Stimulated activated CD8-positive, alpha-beta memory T cell treated with anti-CD3 and anti-CD28 coated beads, Interleukin-15, amount 100 ng/mL, for 24 hours (primary cell): Measurements from ENCODE around the gene CCDC137.

Source experiments
- DNase-seq: peaks from one replicate; pipeline ENCODE4 v3.0.0-alpha.2; 2020; ENCODE audit warnings: low read depth

The CCDC137 gene

DNA sequence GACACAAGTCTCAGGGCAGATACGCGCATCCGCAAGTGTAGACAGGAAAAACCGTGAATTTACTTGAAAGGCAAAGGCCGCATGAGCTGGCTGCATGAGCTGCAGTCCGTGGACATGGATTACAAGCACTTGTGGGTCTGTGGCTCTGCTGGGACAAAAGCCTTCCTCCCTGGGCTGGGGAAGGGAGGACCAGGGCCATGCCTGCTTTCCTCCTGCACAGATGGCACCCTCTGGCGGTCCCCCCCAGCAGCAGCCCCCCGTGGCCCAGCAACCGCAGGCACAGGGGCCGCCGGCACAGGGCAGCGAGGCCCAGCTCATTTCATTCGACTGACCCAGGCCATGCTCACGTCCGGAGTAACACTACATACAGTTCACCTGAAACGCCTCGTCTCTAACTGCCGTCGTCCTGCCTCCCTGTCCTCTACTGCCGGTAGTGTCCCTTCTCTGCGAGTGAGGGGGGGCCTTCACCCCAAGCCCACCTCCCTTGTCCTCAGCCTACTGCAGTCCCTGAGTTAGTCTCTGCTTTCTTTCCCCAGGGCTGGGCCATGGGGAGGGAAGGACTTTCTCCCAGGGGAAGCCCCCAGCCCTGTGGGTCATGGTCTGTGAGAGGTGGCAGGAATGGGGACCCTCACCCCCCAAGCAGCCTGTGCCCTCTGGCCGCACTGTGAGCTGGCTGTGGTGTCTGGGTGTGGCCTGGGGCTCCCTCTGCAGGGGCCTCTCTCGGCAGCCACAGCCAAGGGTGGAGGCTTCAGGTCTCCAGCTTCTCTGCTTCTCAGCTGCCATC is 34.9 kb downstream of the CCDC137 start:
- DNase-seq, result no peak

DNA sequence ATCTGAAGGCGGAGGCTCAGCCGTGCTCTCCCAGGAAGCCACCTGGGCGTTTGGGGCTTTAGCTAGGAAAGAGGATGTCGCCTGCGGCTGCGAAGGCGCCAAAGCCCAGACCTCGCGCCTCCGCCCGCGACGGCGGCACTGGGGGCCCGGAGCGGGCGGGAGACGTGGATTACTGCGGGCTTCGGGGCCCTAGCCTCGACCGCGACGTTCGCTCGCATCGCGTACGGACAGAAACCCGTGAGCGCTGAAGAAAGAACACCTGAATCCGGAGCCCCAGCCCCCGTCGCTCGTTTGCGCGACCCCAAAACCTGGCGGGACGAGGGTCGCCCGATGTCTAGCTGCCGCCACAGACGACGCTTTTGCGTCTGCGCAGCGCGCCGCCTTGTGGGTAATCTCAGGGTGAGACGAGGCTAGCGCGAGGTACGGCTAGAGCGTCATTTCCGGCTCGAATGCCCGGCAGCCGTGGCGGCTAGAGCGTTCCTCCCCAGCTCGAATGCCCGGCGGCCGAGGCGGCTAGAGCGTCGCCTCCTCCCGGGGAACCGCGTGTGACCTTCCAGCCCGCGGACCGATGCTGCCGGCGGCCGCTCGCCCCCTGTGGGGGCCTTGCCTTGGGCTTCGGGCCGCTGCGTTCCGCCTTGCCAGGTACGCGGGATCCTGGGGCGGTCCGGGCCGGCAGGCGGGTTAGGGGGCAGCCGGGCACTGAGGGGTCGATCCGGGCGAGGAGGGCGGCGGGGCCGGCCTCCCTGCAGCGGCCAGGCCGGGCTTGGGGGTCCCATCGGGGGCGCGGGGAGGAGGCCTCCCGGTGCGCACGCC is 36.6 kb downstream of the CCDC137 start, which contains the start of gene MRPL12:
Gene MRPL12 (plus strand): TSS at position 434 of the 813 bp plus-strand sequence. CDS start 135 bp downstream, at position 569.
- DNase-seq, result peak; percentile 83

DNA sequence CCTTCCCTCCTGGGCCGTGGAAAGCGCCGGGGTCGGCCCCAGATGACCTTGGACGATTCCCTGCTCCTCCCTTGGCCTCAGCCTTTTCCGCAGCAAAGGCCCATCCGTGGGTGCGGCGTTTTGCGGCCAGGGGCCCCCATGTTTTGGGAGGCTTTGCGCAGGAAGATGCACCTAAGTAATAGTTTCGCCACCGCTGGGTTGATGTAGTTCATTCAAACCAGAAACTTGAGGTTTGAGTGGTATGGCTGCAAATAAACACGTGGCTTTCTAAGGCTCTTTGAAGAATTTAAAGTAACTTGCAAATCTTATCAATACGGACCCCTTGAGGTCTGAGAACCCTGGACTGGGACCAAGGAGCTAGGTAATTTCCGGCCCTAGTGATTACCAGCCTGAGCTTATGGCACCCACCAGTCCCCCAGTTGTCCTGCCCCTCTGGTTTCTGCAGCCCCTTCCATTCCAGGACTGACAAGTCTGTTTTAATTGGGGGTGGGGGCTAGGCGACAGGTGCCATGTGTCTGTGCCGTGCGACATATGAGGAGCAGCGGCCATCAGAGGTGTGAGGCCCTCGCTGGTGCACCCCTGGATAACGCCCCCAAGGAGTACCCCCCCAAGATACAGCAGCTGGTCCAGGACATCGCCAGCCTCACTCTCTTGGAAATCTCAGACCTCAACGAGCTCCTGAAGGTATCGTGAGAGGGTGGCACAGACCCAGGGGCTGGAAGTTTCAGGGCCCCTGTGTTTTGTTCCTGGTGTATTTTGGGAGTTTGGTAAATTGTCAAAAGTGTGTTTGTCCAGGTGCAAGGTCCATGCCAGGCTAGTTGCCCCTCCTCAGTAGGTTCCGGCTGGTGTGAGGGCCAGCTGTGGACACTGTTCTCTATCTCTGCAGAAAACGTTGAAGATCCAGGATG is 37.5 kb downstream of the CCDC137 start:
- DNase-seq, result no peak

DNA sequence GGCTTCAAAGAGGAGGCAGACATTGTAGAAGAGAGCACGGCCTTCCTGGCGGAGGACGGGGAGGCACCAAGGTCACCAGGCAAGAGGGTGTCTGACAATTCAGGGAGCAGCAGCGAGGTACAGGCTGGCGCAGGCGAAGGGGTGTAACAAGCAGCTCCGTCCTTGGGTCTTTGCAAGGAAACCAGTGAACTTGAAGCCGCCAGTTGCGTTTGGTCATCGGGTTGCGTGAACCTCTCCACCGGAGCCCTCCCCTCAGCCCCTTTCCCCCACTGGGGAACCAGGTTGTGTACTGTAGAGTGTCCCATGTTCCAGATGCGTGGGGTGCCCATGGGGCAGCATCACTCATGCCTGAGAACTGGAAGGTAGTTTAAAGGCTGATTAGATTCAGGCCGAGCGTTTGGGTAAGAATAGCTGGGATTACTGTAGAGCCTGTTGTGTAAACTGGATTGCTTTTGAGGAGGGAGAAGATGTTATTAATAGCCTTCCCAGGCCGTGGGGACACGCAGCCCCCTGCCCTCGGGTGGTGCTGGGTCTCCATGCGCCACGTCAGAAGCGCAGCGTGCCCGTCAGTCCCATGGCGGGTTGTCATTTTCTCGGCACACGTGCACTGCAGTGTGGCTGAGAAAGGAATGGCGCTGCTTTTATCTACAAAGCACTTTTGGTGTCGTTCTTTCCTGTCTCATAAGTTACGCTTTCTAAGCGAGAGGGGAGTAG is 39.1 kb downstream of the CCDC137 start:
- no peak for DNase-seq

DNA sequence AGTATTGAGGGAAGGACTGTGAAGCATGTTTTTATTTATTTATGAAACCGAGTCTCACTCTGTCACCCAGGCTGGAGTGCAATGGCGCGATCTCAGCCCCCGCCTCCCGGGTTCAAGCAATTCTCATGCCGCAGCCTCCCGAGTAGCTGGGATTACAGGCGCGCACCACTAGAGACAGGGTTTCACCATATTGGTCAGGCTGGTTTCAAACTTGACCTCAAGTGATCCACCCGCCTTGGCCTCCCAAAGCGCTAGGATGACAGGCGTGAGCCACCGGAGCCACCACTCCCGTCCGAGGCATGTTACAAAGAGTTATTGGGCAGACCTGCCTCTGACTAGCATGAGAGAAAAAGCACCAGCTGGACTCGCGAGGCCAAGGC is 39.7 kb downstream of the CCDC137 start:
- no peak for DNase-seq

DNA sequence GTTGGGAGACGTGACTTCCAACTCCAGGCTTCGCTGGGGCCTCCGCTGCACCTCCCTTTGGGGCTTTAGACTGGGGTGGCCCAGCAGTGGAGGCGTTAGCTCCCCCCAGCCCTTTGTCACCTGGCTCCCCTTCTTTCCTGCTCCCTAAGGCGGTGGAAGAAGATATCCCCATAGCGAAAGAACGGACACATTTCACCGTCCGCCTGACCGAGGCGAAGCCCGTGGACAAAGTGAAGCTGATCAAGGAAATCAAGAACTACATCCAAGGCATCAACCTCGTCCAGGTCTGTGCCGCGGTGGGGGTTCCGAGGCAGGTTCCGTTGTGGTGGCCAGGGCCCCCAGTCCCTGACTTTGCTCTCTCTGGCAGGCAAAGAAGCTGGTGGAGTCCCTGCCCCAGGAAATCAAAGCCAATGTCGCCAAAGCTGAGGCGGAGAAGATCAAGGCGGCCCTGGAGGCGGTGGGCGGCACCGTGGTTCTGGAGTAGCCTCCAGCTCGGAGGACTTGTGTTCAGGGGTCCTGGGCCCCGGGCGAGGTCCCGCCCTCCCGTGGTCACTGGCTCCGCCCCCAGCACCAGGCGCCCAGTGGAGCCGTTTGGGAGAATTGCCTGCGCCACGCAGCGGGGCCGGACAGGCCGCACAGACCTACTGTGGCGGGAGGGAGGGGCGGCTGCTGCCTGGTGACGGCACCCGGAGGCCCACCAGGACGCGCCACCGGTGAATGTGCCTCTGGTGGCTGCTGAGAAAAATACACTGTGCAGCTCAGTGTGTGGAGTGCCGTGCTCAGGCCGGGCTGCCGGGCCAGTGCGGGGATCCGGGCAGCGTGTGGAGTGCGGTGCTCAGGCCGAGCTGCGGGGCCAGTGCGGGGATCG is 40.5 kb downstream of the CCDC137 start:
- no peak for DNase-seq

DNA sequence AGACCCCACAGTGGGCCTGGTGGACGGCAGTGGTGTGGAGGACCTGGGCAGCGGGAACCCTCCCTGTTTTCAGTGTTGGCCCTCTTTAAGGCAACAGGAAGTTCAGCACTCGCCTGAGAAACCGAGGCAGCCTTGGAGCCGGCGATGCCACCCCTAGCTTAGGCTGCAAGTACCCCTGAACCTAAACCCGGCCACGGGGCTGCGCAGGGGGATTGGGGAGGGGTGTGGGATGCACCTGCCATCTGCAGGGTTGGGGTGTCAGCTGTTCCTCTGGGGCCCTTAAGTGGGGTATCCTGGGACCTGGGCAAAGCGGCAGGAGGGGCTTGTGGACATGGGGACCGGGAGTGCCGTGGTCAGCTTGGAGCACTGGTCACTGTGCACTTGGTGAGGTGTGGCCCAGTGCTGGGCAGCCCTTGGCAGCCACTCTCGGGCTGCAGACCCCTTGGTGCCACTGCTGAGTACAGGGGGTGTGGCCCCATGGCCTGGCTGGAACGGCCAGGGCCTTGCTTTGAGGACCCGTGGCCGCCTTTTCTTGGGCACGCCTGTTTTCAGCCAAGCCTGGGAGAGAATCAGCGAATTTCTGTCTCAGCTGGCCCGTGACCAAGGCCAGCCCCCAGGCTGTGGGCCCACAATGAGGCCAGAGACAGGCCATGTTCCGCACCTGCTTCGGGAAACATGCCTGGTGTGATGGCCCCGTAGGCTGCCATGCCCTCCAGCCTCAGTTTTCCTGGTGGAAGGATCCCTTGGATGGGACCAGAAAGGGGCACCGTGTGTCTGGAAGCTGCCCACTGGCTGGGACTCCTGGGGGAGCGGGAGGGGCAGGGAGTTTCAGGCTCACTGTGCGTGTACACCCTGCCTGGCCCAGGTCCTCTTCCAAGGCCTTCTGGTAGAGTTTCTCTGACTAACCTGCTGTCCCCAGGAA is 41.4 kb downstream of the CCDC137 start:
- DNase-seq, result no peak

DNA sequence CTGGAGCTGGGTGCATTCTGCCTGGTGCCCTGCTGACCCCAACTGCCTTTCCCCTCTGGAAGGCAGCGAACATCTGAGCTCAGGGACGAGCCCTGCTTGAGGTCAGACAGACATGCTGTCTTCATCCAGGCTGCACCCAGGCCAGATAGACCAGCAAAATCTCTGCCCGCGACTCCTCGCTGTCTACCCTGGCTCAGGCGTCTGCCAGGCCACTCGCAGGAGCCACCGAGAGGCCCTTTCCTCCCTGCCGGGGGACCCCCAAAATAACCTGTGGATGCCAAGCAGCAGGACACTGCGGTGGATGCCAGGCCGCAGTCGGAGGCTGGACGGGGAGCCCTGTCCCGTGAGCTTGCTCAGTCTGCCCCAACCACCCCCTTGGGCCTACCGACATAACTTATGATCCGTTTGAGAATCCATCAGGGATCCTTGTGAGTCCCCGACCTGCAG is 42.2 kb downstream of the CCDC137 start:
- DNase-seq, result no peak

DNA sequence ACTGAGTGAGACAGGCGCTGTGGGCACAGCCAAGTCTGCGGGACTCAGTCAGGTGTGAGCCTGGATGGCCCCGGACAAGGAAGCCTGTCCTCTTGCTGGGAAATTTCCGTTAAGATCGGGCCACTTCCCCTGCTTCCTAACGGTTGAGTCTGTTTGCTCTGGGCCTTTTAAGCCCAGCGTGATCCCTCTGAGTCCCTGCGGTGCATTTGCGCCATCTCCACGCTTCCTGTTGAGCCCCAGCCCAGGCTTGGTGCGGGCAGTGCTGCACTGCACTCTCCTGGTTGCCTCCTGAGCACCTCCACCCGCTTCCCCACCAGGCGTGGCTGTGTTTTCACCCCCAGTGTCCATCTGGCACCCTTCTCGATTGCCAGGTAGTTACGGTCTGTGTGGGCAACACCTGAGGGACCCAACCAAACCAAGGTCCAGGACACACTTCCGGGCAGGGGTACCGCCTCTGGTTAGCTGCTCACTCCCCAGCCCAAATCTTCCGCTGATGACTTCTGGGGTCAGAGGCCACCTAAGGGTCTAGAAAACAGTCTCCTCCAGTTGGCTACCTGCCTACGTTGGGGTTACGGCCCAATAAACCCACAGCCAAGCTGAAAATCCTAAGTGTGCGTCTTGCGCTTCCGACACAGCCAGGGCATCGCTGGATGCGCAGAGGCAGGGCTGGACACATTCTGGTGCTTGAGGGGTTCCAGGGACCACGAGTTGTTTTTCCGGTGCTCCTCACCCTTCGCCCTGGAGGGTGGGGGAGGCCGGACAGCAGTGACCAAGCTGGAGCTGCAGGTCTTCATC is 44.2 kb downstream of the CCDC137 start:
- DNase-seq, result no peak

DNA sequence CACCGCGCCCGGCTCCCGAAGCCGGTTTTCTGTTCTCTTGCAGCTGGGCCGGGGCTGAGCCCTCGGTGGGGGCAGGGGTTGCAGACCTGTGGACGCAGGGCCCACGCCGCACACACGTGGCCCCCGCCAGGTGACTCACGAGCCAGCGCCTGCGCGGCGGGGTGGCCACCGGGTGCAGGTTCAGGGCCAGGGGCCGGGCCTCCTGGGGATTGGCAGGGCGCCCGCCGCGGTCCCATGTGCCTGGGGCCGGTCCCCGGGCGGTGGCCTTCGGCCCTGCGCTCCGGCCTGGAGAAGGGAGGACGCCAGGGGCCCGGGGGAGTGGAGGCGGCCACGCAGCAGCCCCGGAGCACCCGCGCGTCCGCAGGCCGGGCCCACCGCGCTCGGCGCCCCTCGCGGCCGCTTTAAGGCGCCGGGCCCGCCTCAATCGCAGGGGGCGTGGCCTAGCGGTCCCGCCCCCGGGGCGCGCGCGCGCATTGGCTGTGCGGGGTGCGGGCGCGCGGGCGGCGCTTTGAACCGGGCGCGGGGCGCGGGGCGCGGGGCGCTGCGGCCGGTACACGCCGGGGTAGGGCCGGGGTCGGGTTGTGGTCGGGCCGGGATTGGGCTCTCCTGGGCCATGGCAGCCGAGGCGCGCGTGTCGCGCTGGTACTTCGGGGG is 45.4 kb downstream of the CCDC137 start, which contains the start of gene SLC25A10:
Gene SLC25A10 (plus strand): TSS at position 471 of the 654 bp plus-strand sequence. CDS start 143 bp downstream, at position 614.
- peak; percentile 66 for DNase-seq

DNA sequence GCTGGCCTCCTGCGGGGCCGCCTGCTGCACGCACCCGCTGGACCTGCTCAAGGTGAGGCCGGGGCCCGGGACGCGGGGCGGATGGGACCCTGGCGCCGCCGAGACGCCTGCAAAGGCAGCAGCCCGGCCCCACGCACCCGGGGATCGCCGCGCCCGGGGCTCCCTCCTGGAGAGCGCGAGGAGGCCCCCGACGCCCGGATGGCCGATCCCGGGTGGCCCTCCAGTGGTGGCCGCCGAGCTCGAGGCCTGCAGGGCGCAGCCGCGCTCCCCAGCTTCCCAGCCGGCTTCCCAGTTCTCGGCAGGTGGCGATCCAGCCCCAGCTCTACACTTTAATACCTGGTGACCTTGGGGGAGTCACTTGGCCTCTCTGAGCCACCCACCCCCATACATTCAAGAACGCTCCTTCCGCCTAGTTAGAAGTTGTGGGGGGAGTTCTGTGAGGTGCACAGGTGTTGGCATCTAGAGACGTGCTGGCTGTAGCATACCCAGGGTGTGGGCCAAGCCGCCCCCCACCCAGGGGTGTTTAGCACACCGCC is 46.0 kb downstream of the CCDC137 start:
- DNase-seq, result no peak

DNA sequence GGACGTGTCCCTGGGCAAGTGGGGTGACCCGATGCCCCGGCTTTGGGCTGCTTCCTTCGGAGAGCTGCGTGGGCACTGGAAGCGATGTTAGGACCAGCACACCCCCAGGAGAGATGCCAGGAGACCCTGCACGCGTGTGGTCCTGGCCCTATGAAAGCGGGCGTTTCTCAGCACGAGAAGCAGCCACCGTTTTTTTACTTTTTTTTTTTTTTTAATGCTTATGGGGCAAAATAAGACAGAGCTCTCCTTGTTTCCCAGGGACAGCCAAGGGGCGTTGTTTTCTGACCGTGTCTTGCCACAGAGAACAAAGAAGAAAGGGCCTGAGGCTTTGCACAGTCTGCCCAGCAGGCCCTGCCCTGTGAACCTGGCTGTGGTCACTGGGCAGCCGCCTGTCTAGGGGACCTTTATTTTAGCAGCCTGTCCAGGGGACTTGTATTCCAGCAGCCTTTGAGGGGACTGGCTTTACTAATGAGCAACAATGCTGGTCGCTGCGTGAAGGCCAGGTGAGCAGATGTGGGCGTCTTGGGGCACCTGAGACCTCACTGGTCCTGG is 46.5 kb downstream of the CCDC137 start:
- no peak for DNase-seq

DNA sequence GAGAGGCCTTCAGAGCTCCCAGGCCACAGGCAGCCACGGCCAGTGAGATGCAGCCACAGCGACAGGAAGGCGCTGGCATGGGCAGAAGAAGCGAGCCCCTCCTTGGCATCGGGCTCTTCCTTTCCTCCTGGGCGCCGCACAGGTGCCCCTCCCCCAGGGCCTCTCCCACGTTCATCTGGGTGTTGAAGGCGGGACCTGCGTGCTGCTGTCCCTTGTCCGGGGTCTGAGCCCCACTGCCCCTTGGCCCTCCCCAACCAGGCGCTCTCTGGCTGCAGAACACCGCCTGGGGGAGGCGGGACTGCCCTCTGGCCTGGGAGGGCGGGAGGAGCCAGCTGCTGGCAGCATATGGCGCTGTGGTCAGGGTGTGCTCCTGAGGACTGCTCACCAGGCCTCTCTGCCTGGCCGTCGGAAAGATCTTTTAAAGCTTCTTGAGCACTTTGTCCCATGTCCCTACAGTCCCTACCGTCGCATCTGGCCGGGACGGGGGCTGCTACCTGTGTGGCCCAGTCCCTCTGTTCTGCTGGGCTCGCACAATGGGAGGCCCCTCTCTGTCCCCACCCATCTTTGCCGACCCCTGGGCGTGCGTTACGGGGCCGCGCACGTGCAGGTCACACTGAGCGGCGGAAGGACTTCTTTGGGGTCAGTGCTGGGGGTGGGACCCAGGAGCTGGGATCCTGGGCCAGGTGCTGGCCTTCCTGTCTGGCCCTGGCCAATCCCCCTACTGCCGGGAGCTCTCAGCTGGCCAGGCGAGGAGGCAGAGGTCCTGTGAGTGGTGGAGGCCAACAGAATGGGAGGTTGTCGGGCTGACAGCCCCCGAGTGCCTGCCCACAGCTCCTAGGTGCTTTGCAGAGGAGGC is 47.2 kb downstream of the CCDC137 start:
- DNase-seq, result no peak

DNA sequence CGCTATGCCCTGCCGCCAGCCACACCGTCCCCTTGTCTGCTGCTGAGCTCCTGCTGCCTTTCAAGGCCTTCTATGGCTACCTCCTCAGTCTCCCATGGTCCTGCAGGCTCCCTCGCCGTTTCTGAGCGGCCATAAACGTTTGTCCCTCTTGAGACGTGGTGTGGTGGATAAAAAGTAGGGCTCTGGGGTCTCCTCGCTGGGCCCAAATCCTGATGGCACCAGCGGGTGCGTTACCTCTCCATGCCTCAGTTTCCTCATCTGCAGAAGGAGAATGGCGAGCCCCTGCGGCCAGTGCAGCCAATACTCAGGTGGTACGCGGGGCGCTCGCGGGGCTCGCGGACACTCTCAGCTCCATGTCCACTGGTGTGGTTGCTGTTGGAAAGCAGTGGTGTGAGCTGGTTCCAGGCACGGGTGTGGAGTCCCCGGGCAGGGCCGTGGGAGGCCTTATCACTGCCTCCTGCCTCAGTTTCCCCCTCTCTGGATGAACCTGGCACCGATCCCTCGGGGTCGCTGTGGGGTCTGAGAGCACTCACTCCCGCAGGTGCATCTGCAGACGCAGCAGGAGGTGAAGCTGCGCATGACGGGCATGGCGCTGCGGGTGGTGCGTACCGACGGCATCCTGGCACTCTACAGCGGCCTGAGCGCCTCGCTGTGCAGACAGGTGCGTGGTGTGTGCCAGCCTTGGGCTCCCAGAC is 48.0 kb downstream of the CCDC137 start:
- no peak for DNase-seq

DNA sequence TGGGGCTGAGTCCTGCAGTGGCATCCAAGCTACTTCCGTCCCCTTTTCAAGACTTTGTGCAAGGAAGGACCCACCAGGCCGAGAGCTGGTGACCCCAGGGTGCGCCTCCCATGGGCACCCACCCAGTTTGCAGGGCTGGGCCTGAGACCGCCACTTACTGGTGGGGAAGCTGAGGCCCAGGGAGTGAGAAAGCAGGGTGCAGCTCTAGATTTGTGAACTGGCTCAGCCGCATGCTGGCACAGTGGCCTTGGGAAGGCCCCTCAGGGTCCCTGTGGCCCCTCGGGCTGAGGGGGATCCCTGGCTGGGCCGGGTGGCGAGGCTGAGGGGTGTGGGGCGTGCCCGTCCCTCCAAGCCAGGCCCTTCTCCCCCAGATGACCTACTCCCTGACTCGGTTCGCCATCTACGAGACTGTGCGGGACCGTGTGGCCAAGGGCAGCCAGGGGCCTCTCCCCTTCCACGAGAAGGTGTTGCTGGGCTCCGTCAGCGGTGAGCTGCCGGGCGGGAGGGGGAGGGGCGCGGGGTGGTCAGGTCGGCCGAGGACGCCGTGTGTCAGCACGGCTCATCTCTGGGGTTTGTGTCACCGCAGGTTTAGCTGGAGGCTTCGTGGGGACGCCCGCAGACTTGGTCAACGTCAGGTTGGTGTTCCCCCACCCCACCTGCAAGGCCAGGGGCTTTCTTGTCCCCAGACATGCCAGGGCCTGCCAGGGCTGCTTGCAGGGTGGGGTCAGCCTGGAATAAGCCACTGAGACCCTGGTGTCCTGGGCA is 48.8 kb downstream of the CCDC137 start:
- DNase-seq, result no peak
